ENCODE measurements around the gene KCNE3.

GRCh38 chr11:74468058-74468457 is 709 bp upstream of the KCNE3 start:
- TF ChIP-seq CTCF (IDR thresholded peaks at IDR 0.05 in 2 of 3, conservative IDR thresholded peaks at IDR 0.05 in 1 of 3; ENCODE audit: borderline replicate concordance in 1 of 3, insufficient read depth in 1 of 3, low read depth in 2 of 3, low read length in 2 of 3) (no peak), SP1 (IDR thresholded peaks at IDR 0.05; ENCODE audit: low read depth) (no peak), EZH2 (IDR thresholded peaks at IDR 0.05) (no peak), RAD21 (IDR thresholded peaks at IDR 0.05; ENCODE audit: low read depth) (no peak), SIN3A (IDR thresholded peaks at IDR 0.05; ENCODE audit: low read depth) (no peak), JUND (IDR thresholded peaks at IDR 0.05) (no peak), EZH2phosphoT487 (IDR thresholded peaks at IDR 0.05; ENCODE audit: borderline replicate concordance) (no peak), MAX (IDR thresholded peaks at IDR 0.05) (no peak), POLR2A (IDR thresholded peaks at IDR 0.05; ENCODE audit: borderline replicate concordance, extremely low read depth, insufficient read depth, insufficient read length) (no peak), ZNF274 (IDR thresholded peaks at IDR 0.05; ENCODE audit: low read depth, low read length) (no peak), CEBPB (IDR thresholded peaks at IDR 0.05; ENCODE audit: low read depth) (no peak), POLR2AphosphoS5 (IDR thresholded peaks at IDR 0.05; ENCODE audit: low read depth, low read length) (no peak)

Data from HCT116 (cell line).